Stimulated activated CD4-positive, alpha-beta T cell treated with anti-CD3 and anti-CD28 coated beads, Interleukin-1b, Interleukin-23, amount 100 ng/mL, for 24 hours (primary cell): Measurements from ENCODE around the gene TECPR2.
"Not testable (repeated sequence)": the region's sequence is repeated elsewhere in the genome, so short reads cannot be mapped to it uniquely, and the experiment has no call there.

Source experiments
- DNase-seq, 4 experiments: peaks; one replicate each; pipeline ENCODE4 v3.0.0-alpha.2; 2020; ENCODE audit warnings: low read depth in 4 of 4, low spot score in 1 of 4

Gene TECPR2

DNA sequence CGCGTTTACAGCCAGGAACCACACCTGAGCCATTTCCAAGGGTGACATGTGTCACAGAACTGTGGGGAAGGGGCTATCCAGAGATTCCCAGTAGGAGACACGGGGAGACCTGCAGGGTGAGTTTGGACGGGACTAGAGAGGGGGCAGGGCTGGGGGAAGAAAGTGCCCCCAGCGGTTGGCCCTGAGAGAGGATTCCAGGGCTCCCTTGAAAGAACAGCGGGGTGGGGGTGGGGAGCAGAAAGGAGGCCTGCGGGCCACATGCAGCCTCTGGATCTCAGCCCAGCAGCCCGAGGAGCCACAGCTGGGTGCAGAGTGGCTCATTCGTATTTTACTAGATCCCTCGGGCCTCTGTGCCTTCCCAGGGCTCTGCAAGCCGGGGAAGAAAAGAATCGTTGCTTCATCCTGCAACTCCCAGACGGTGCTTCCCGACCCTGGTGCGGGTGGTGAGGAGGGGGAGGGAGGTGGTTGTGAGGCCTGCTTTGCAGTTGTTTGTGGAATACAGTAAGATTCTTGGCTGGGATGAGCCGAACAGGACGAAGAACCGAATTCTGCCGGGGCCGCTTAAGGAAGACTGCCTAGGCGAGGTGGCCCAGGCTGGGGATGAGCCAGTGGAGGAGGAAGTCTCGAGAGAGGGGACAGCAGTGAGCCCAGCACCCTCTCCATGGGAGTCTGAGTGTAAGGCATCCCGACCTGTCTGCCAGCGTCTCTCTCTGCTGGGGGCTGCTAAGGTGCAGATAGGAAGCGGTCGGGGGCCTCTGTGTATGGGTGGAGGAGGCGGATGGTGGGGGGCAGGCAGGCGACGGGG lies 182.9 kb downstream of the TECPR2 start:
- no peak for DNase-seq

DNA sequence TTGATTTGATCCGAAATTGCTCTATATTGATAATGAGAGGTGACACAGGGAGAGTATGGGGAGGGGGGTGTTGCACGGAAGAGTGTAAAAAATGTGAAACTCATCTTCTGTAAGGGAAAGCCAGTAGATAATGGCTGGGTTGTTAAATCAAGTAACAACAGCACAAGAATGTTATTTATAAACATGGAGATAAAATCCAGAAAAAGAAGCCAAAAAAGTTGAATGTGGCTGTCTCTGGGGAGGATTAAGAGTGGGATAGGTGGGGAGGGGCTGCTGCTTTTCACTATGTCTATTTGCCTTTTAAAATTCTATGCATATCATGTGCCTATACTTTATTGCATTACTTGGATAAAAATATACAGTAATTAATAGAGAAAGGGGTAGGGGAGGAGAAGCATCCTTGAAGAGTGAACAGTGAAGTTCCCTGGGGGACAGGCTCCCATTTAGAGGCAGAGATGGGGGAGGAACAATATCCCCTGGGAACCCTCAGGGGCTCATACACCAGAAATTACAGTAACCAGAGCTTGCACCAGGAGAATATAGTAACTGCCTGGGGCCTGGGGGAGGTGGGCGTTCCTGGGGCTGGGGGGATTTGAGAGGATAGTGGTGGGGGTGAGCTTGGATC lies 186.0 kb downstream of the TECPR2 start:
- DNase-seq, result no peak

DNA sequence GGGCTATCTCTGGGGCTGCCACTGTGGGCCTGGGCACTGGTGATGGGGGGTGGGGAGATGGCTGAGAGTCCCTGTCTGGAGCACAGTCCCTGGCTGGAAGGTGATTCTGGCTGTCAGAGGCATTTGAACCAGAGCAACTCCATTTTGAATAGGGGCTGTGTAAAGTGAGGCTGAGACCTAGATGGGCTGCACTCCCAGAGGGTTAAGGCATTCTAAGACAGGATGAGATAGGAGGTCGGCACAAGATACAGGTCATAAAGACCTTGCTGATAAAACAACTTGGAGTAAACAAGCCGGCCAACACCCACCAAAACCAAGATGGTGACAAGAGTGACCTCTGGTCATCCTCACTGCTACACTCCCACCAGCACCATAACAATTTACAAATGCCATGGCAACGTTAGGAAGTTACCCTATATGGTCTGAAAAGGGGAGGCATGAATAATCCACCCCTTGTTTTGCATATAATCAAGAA lies 188.2 kb downstream of the TECPR2 start:
- DNase-seq, result not testable (repeated sequence)
